Loucy (cell line): ENCODE data around the gene TEX13B.

Source experiments
- H2AFZ ChIP-seq: fragments of 200-600 bp; sonication (generic); 2 replicates; pipeline ENCODE4 v1.6.0; 2016; ENCODE audit warnings: antibody characterized with exemption, mild to moderate bottlenecking, low read length, moderate library complexity
- H3F3A ChIP-seq: fragments of 200-600 bp; 2 replicates; pipeline ENCODE4 v1.6.0; 2016; ENCODE audit warnings: antibody characterized with exemption, low read depth, mild to moderate bottlenecking
- H3K27me3 ChIP-seq: fragments of 200-600 bp; sonication (generic); 2 replicates; pipeline ENCODE4 v1.6.1; 2014; ENCODE audit warnings: low read length, mild to moderate bottlenecking; ENCODE audit not compliant: insufficient read depth, poor library complexity, severe bottlenecking
- H3K36me3 ChIP-seq: fragments of 200-600 bp; sonication (generic); 2 replicates; pipeline ENCODE4 v1.6.1; 2016; ENCODE audit warnings: low read length; ENCODE audit not compliant: insufficient read depth
- H3K4me1 ChIP-seq: fragments of 200-600 bp; sonication (generic); 2 replicates; pipeline ENCODE4 v1.5.1; 2014; ENCODE audit warnings: low read length, mild to moderate bottlenecking; ENCODE audit not compliant: insufficient read depth, poor library complexity, severe bottlenecking
- H3K4me2 ChIP-seq: fragments of 200-600 bp; sonication (generic); 2 replicates; pipeline ENCODE4 v1.6.0; 2014; ENCODE audit warnings: antibody characterized with exemption, low read length, low read depth, mild to moderate bottlenecking; ENCODE audit not compliant: poor library complexity, severe bottlenecking
- H3K4me3 ChIP-seq: fragments of 200-600 bp; sonication (generic); 2 replicates; pipeline ENCODE4 v1.5.1; 2014; ENCODE audit warnings: low read length, mild to moderate bottlenecking, mixed read lengths; ENCODE audit not compliant: poor library complexity, severe bottlenecking
- H3K79me2 ChIP-seq: fragments of 200-600 bp; sonication (generic); 2 replicates; pipeline ENCODE4 v1.6.1; 2014; ENCODE audit warnings: low read length; ENCODE audit not compliant: insufficient read depth
- H3K9ac ChIP-seq: fragments of 200-600 bp; sonication (generic); 2 replicates; pipeline ENCODE4 v1.6.0; 2014; ENCODE audit warnings: mild to moderate bottlenecking, low read depth, low read length, moderate library complexity; ENCODE audit not compliant: poor library complexity, severe bottlenecking
- H3K9me2 ChIP-seq: fragments of 200-600 bp; sonication (generic); replicated peaks from 2 replicates; pipeline ENCODE4 v1.6.1; 2016; ENCODE audit warnings: low read depth, low read length, mixed read lengths
- H3K9me3 ChIP-seq: fragments of 200-600 bp; sonication (generic); 2 replicates; pipeline ENCODE4 v1.6.1; 2014; ENCODE audit warnings: mild to moderate bottlenecking, antibody characterized with exemption, low read length, low read depth; ENCODE audit not compliant: insufficient read depth
- H4K20me1 ChIP-seq: fragments of 200-600 bp; sonication (generic); 2 replicates; pipeline ENCODE4 v1.6.0; 2014; ENCODE audit warnings: antibody characterized with exemption, low read length, mild to moderate bottlenecking; ENCODE audit not compliant: insufficient read depth, poor library complexity, severe bottlenecking
- CTCF ChIP-seq: fragments of 200-600 bp; sonication (generic); conservative IDR thresholded peaks from 2 replicates; pipeline ENCODE4 v1.5.1; 2014; ENCODE audit warnings: mild to moderate bottlenecking, antibody characterized with exemption, low read length
- EZH2phosphoT487 ChIP-seq: fragments of 200-600 bp; IDR thresholded peaks from 2 replicates; pipeline ENCODE4 v1.6.1; 2018; ENCODE audit warnings: antibody characterized with exemption, mild to moderate bottlenecking, moderate library complexity, borderline replicate concordance

The TEX13B gene

GRCh38 chrX:108025954-108026600 lies 43.9 kb upstream of the TEX13B start:
- TF ChIP-seq CTCF (no peak), EZH2phosphoT487 (no peak)
- H3K27me3 ChIP-seq: no peaks in the 10 kb centered on the region
- H3K9me3 ChIP-seq: no peaks in the 10 kb centered on the region
- H3K9me2 ChIP-seq: no peaks in the 10 kb centered on the region
- H3K36me3 ChIP-seq: no peaks in the 10 kb centered on the region
- peaks cover 29% of the 10 kb centered on the region for H3K4me1 ChIP-seq
- no peak overlapping the region for H3K4me3 ChIP-seq
- peak overlapping the region; percentile 54 for H2AFZ ChIP-seq
- H3K9ac ChIP-seq: no peak overlapping the region
- no peaks in the 10 kb centered on the region for H3F3A ChIP-seq
- H3K4me2 ChIP-seq: peak overlapping the region; percentile 63
- H4K20me1 ChIP-seq: no peaks in the 10 kb centered on the region
- H3K79me2 ChIP-seq: no peaks in the 10 kb centered on the region

- TF ChIP-seq EZH2phosphoT487: no peak
- TF ChIP-seq CTCF: no peak
Measured at GRCh38 chrX:108025376-108025775, 43.2 kb upstream of the TEX13B start.

GRCh38 chrX:108022491-108023089 lies 40.4 kb upstream of the TEX13B start:
- TF ChIP-seq EZH2phosphoT487: no peak
- TF ChIP-seq CTCF: no peak
- no peak overlapping the region for H3K4me2 ChIP-seq
- no peaks in the 10 kb centered on the region for H4K20me1 ChIP-seq
- H2AFZ ChIP-seq: peak overlapping the region; percentile 39; the same call in 1 of the 2 replicates
- no peaks in the 10 kb centered on the region for H3F3A ChIP-seq
- H3K4me3 ChIP-seq: no peak overlapping the region
- H3K27me3 ChIP-seq: no peaks in the 10 kb centered on the region
- H3K9me3 ChIP-seq: no peaks in the 10 kb centered on the region
- H3K36me3 ChIP-seq: no peaks in the 10 kb centered on the region
- H3K9ac ChIP-seq: no peak overlapping the region
- H3K9me2 ChIP-seq: no peaks in the 10 kb centered on the region
- peaks cover 43% of the 10 kb centered on the region for H3K4me1 ChIP-seq
- no peaks in the 10 kb centered on the region for H3K79me2 ChIP-seq

More at GRCh38 chrX:108025376-108025775, 43.2 kb upstream of the TEX13B start:
- Histone ChIP-seq H3K4me3 (no peak overlapping the region), H3F3A (no peaks in the 10 kb centered on the region), H3K36me3 (no peaks in the 10 kb centered on the region), H3K4me1 (peaks cover 29% of the 10 kb centered on the region), H3K9me2 (no peaks in the 10 kb centered on the region), H3K79me2 (no peaks in the 10 kb centered on the region), H4K20me1 (no peaks in the 10 kb centered on the region), H2AFZ (no peak overlapping the region; the same call in 1 of the 2 replicates), H3K9ac (no peak overlapping the region), H3K9me3 (no peaks in the 10 kb centered on the region), H3K4me2 (peak overlapping the region; percentile 63), H3K27me3 (no peaks in the 10 kb centered on the region)
